RPMI7951 (cell line): ENCODE measurements around the gene KCNA10. TPM values are rescaled to one million over a fixed set of nuclear protein-coding genes. Genes with fewer than 3 reads are reported as not detected.

Experiments
- DNase-seq: peaks from one replicate; pipeline ENCODE4 v3.0.0-alpha.2; 2012; ENCODE audit warnings: low read depth
- total RNA-seq: library from RNA; depleted of rRNA; stranded (reverse); fragments of >200 nt; shearing (Covaris generic); gene quantifications from 2 replicates; pipeline ENCODE4 v1.2.3, GENCODE V29; 2014; rRNA removed

The KCNA10 gene
- total RNA-seq, 1 experiment from 2014 or later = not detected

DNA sequence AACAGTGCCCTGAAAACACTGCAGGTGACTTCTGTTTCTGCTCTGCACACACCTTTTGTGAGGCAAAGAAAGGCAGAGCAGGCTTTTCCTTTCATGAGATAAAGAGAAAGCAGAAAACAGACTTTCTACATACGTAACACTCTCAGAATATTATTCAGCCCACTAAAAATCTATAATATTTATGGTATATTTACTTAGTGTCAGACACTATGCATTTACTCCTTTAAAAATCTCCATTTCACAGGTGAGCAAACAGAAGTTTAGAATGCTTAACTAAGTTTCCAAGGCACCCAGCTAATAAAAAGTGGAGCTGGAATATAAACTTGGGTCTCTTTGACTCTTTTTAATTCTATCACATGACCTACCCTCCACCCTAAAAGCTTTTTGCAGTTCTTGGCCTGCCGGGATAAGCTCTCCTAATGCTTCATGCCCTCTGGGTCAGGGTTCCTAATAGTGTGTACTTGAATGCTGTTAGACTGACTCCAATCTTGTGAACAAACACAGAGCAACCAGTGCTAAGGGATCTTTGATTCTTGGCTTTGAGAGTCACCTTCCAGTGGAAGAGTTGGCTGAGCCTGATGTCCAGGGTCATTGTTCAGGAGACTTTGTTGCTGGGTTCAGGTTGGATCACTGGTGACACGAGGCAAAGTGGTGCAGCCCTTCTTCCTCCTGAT lies 40.9 kb downstream of the KCNA10 start:
- no peak for DNase-seq

DNA sequence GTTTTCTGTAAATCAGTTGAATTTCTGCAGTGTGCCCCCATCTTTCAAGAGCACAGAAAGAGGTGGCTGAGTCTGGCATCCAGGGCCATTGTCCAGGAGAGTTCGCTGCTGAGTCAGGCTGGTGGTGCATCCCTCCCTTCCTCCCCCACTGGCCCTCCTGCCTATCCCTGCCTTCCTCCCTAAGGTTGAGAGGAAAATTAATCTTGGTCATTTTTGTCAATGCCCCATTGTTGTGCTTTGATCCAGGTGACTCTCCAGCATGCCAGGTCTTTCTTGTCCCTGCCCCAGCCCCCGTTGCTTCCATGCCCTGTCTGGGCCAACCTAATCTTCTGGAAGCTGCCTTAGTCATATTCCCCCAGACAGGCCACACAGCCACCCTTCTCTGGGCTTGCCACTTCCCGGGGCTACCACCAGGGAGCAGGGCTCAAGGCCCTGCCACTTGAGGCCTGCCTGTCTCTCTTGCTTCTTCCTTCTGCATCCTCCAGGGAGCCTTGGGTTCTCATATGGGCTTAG lies 41.5 kb downstream of the KCNA10 start:
- DNase-seq = no peak

DNA sequence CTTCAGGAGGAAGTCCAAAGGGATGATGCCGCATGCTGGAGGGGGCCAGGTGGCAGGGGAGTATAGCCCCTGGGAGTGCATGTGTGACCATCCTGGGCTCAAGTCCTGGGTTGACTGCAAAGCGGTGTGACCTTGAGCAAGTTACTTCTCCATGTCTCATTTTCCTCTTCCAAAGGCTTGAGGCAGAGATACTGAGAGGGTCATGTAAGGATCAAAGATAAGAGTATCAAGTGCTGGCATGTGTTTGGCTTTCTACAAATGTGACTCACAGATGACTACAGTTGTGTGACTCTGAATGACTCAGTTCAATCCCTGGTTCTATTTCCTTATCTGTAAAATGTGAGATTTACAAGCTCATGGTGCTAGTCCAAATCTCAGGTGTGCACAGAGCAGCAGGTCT lies 41.9 kb downstream of the KCNA10 start:
- DNase-seq = peak; percentile 80

DNA sequence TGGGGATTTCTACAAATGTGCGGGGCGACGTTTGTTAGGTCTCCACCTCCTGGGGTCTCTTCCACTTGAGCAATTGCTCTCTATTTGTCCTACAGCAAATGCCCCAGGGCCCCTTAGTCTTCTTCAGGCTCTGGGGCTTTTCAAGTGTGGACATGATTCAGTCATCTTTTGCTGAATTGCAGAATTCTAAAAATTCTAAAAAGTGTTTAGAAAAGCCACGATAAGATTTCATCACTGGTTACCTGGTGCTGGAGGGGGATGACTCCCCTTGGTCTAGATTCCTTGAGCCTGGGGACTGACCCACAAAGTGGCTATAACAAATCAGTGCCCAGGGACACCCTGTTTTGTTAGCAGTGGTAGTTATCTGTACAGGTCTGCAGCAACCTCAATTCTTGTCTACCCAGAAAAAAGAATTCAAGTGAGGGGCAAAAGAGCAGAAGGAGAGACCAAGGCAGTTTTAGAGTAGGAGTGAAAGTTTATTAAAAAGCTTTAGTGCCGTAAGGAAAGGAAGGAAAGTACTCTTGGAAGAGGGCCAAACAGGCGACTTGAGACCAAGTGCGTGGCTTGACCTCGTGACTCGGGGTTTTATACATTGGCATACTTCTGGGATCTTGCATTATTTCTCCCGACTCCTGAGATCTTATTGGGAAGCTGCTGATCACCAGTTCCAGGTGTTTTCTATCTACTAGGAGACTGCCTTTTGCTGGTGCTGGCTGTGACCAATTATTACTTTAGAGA lies 42.8 kb downstream of the KCNA10 start:
- DNase-seq = no peak

DNA sequence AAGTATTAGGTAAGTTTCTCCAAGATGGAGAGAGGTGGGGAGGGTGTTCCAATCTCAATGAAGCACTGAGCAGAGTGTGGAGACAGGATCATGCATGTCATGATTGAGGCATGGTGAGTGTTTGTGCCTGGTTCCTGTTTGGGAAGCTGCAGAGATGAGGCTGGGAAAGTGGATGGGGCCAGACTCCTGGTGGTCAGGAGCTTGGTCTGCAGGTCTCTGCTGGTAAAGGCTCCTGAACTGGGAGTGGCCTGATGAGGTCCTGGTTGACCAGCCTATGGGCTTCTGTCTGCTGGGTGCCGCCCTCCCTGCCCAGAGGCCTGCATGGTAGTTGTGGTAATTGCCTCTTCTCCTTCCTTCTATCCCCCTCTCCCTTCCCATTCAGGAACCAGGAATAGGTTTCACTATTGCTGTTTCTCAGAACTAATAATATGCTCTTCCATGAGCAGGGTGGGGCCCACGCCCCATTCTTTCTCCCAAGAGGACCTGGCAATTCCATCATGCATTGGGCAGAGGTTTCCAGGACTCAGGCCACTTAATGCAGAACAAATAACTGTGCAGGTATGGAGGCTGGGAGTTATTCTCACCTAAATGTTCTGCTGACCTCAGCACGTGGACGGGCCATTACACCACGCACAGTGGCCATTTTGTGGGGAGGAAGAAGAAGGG lies 43.5 kb downstream of the KCNA10 start:
- no peak for DNase-seq

DNA sequence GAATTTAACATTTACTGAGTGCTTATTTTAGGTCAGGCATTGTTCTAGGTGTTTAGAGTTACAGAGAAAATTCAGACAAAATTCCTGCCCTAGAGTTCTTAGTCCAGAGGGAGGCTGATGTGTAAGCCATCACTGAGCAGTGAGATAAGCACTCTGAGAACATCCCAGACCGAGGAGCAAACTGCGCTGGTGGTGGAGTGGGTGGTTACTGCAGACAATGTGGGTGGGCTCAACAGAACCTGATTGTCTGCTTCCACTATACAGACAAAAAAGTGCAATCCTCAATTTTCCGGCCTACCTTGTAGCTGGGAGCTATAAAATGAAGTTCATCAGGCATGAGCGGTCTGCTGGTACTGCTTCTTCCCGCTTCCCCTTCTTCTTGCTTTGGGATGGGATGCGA lies 44.5 kb downstream of the KCNA10 start:
- no peak for DNase-seq

DNA sequence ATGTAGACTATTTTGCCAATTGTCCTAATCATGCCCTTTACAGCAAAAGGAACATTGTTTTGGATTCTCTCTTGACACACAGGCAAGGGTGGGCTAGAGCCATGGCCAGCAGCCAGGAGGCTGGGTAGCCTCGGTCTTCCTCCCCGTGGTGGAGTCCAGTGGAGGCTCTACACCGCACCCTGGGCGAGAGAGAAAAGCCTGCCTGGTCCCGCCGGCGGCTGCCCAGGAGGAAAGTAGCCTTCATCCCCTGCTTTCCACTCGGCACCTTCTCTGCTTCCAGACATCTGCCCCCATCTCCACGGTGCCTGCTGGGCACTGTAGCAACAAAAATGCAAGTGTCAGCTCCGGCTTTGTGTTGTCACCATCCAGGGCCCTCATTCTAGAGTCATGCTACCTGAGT lies 46.4 kb downstream of the KCNA10 start:
- DNase-seq = no peak

DNA sequence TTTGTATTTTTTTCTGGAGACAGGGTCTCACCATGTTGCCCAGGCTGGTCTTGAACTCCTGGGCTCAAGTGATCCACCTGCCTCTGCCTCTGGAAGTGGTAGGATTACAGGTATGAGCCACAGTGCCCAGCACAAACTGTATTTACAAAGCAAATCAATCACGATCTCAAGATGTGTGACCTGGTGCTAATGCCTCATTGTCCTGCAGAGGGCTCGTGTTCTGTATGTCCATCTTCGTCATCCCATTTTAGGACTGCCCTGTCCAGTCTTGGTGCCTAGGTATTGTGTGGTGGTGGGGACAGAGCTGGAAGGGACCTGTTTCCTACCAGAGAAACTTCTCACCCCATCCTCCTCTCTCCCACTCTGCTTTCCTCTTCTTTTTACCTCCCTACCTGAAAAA lies 47.8 kb downstream of the KCNA10 start:
- DNase-seq = no peak

Other genes starting within 250 kb of the KCNA10 start
- 22.0 and 22.6 TPM in 2 replicates for gene RBM15, start 179.8 kb downstream of the KCNA10 start, total RNA-seq
- gene SLC16A4, start 128.1 kb downstream of the KCNA10 start, total RNA-seq = 16.3 and 18.5 TPM in 2 replicates
- 163 and 193 TPM in 2 replicates for gene LAMTOR5, start 111.5 kb downstream of the KCNA10 start, total RNA-seq
- gene PROK1, start 68.0 kb downstream of the KCNA10 start, total RNA-seq = 0.24 and 0.39 TPM in 2 replicates
- 0.20 and 0.48 TPM in 2 replicates for gene KCNA2, start 87.2 kb upstream of the KCNA10 start, total RNA-seq
- under 0.01 and 0.10 TPM in 2 replicates for gene KCNA3, start 155.8 kb upstream of the KCNA10 start, total RNA-seq